Endothelial cell of umbilical vein (primary cell): ENCODE measurements around the gene PPFIBP2. TPM values are rescaled to one million over a fixed set of nuclear protein-coding genes. Genes with fewer than 3 reads are reported as not detected.

ENCODE experiments used
- BruUV-seq: library from RNA; stranded (reverse); fragments of 400-500 nt; replicated peaks from 2 replicates; lab custom pipeline; 2021; lab: Mats Ljungman, UMichigan
- CTCF ChIA-PET: fragments of 300-600, 350-600 bp; sonication (Branson Sonifier 250); formaldehyde crosslinking; loops from one replicate; lab custom pipeline; 2021; ENCODE audit warnings: antibody characterized with exemption, inconsistent platforms; lab: Charles Lee
- POLR2A ChIA-PET: fragments of 300-600, 350-600 bp; sonication (Branson Sonifier 250); formaldehyde crosslinking; loops from one replicate; lab custom pipeline; 2021; ENCODE audit warnings: antibody characterized with exemption, inconsistent platforms; lab: Charles Lee
- DNase-seq: peaks from one replicate; pipeline ENCODE4 v3.0.0-alpha.2; 2011; ENCODE audit warnings: low read depth, low spot score
- FAIRE-seq: peaks from 2 replicates; lab custom pipeline; 2011; peaks lifted over from hg19 to GRCh38; lab: Jason Lieb, UNC
- H2AFZ ChIP-seq: 2 replicates; pipeline ENCODE4 v1.6.0; 2012; ENCODE audit warnings: low read depth, low read length, control low read depth, inconsistent platforms
- H3K27ac ChIP-seq: 2 replicates; pipeline ENCODE4 v1.5.1; 2011; ENCODE audit warnings: low read depth, mild to moderate bottlenecking, control low read depth, low read length, moderate library complexity; ENCODE audit not compliant: insufficient read depth
- H3K27me3 ChIP-seq, 2 experiments: 2 replicates each; pipeline versions ENCODE4 v1.6.0 to v1.6.1; 2011; ENCODE audit warnings: low read length in 2 of 2, mixed read lengths in 1 of 2; ENCODE audit not compliant: control insufficient read depth in 2 of 2, insufficient read depth in 2 of 2
- H3K36me3 ChIP-seq, 2 experiments: 2 replicates in 1 of 2; 3 replicates in 1 of 2; pipeline ENCODE4 v1.5.1; 2011; ENCODE audit warnings: low read length in 2 of 2, mild to moderate bottlenecking in 1 of 2, moderate library complexity in 1 of 2; ENCODE audit not compliant: control insufficient read depth in 2 of 2, insufficient read depth in 2 of 2; ENCODE audit errors: extremely low read depth in 1 of 2
- H3K4me1 ChIP-seq: 3 replicates; pipeline ENCODE4 v1.5.1; 2011; ENCODE audit warnings: mild to moderate bottlenecking, low read length; ENCODE audit not compliant: control insufficient read depth, insufficient read depth; ENCODE audit errors: extremely low read depth
- H3K4me2 ChIP-seq: 2 replicates; pipeline ENCODE4 v1.6.1; 2011; ENCODE audit warnings: low read length, control low read depth, mixed read lengths; ENCODE audit not compliant: insufficient read depth
- H3K4me3 ChIP-seq, 3 experiments: fragments of 200-600 bp in 1 of 3; sonication (generic), shearing (Covaris generic) in 1 of 3; replicated peaks in 1 of 3; 2 replicates each; pipeline ENCODE4 v1.5.1; 2011 to 2016; ENCODE audit warnings: control low read depth in 3 of 3, low read length in 3 of 3, mild to moderate bottlenecking in 2 of 3, inconsistent platforms in 1 of 3, low read depth in 1 of 3, moderate library complexity in 1 of 3; ENCODE audit not compliant: insufficient read depth in 1 of 3
- H3K79me2 ChIP-seq: 2 replicates; pipeline ENCODE4 v1.6.0; 2012; ENCODE audit warnings: low read length, inconsistent platforms; ENCODE audit not compliant: control insufficient read depth, insufficient read depth
- H3K9ac ChIP-seq: replicated peaks from 2 replicates; pipeline ENCODE3; 2011; ENCODE audit warnings: low read length, control low read depth; ENCODE audit not compliant: insufficient read depth; ENCODE audit errors: extremely low read depth
- H3K9me1 ChIP-seq: replicated peaks from 3 replicates; pipeline ENCODE4 v1.6.0; 2011; ENCODE audit warnings: mild to moderate bottlenecking, low read length; ENCODE audit not compliant: control insufficient read depth, insufficient read depth; ENCODE audit errors: extremely low read depth
- H3K9me3 ChIP-seq: replicated peaks from 2 replicates; pipeline ENCODE4 v1.5.1; 2012; ENCODE audit warnings: low read length, inconsistent platforms; ENCODE audit not compliant: control insufficient read depth, insufficient read depth
- H4K20me1 ChIP-seq: replicated peaks from 2 replicates; pipeline ENCODE3; 2011; ENCODE audit warnings: mild to moderate bottlenecking, low read length; ENCODE audit not compliant: control insufficient read depth, insufficient read depth; ENCODE audit errors: extremely low read depth
- CTCF ChIP-seq, 2 donors: IDR thresholded peaks; 1 replicate in 1 of 2; 2 replicates in 1 of 2; pipeline ENCODE4 v1.5.1; 2011; ENCODE audit warnings: low read length in 2 of 2, mild to moderate bottlenecking in 2 of 2, moderate library complexity in 2 of 2, control low read depth in 1 of 2, inconsistent platforms in 1 of 2, low read depth in 1 of 2; ENCODE audit not compliant: insufficient read depth in 1 of 2; ENCODE audit errors: extremely low read depth in 1 of 2
- EZH2 ChIP-seq: IDR thresholded peaks from 2 replicates; pipeline ENCODE4 v1.6.1; 2012; ENCODE audit warnings: borderline replicate concordance, low read depth, mild to moderate bottlenecking, moderate library complexity, low read length, inconsistent platforms; ENCODE audit not compliant: severe bottlenecking
- FOS ChIP-seq: IDR thresholded peaks from 2 replicates; pipeline ENCODE4 v1.6.1; 2011; ENCODE audit warnings: mild to moderate bottlenecking, low read length, moderate library complexity, borderline replicate concordance; ENCODE audit not compliant: insufficient read depth
- GATA2 ChIP-seq: IDR thresholded peaks from 2 replicates; pipeline ENCODE4 v1.7.0; 2011; ENCODE audit warnings: low read depth, mild to moderate bottlenecking, moderate library complexity, mixed read lengths, low read length; ENCODE audit not compliant: insufficient read length, insufficient read depth
- JUN ChIP-seq: IDR thresholded peaks from 2 replicates; pipeline ENCODE4 v1.6.1; 2011; ENCODE audit warnings: borderline replicate concordance, low read depth; ENCODE audit not compliant: insufficient read length, insufficient read depth
- MAX ChIP-seq: IDR thresholded peaks from 2 replicates; pipeline ENCODE4 v1.6.1; 2011; ENCODE audit not compliant: insufficient read depth, insufficient read length
- MYC ChIP-seq: IDR thresholded peaks from one replicate; pipeline ENCODE4 v1.6.1; 2011; ENCODE audit warnings: mild to moderate bottlenecking, low read depth, low read length
- POLR2A ChIP-seq: IDR thresholded peaks from 2 replicates; pipeline ENCODE4 v1.6.1; 2012; ENCODE audit warnings: low read depth, mild to moderate bottlenecking, control low read depth, low read length
- POLR2AphosphoS5 ChIP-seq: IDR thresholded peaks from 2 replicates; pipeline ENCODE4 v1.6.1; 2012; ENCODE audit warnings: low read depth, mild to moderate bottlenecking, control low read depth, low read length, moderate library complexity; ENCODE audit not compliant: insufficient read depth
- dilution Hi-C: fragments of 300-500 bp; cut with MboI; formaldehyde crosslinking; loops from one replicate; pipeline ENCODE4 v1.15.0; 2019; ENCODE audit warnings: low sequenced_read_pairs; ENCODE audit not compliant: extremely low pct_ligation_motif_present
- intact Hi-C: fragments of 100-400 bp; cut with micrococcal nuclease; formaldehyde crosslinking; loops from one replicate; pipeline ENCODE4 v1.10.0; 2022
- polyA plus RNA-seq, 4 experiments: library from polyadenylated mRNA; depleted of rRNA in 3 of 4; stranded (reverse) in 3 of 4; unstranded in 1 of 4; fragments of >200 nt; gene quantifications; 2 replicates each; pipeline versions ENCODE4 v1.2.1 to v1.2.3, GENCODE V29; 2011 to 2012; ENCODE audit warnings: missing spikeins in 1 of 4
- total RNA-seq: library from RNA; stranded (reverse); gene quantifications from 2 replicates; pipeline ENCODE4 v1.2.3, GENCODE V29; 2021

PPFIBP2 gene
- total and polyA plus RNA-seq, 2 donors (not counting 3 experiments of a cell fraction or from before 2014, with no cell fraction given) = 1.3 to 4.0 TPM

GRCh38 chr11:7654195-7654705 lies 140.5 kb downstream of the PPFIBP2 start:
- Histone ChIP-seq H3K9me3 (no peaks in the 10 kb centered on the region), H3K4me3 (no peak overlapping the region), H3K9me1 (no peaks in the 10 kb centered on the region), H3K27ac (no peak overlapping the region), H3K4me2 (no peak overlapping the region), H3K4me1 (no peaks in the 10 kb centered on the region), H3K79me2 (no peaks in the 10 kb centered on the region), H3K9ac (no peak overlapping the region), H3K27me3 (no peaks in the 10 kb centered on the region), H4K20me1 (no peaks in the 10 kb centered on the region), H3K36me3 (peaks cover 0 to 1% of the 10 kb centered on the region in 2 experiments), H2AFZ (no peak overlapping the region)
- CTCF ChIA-PET = interaction anchor here (2.8 to 10.0 kb wide), 4 partner anchors 11 to 80 kb away, joined by 11 to 766 read pairs (median 36); no protein-coding TSS in a partner anchor
- no peak for TF ChIP-seq FOS
- no peak for TF ChIP-seq JUN
- TF ChIP-seq CTCF (IDR thresholded peaks at IDR 0.05; ENCODE audit: extremely low read depth in 1 of 2, insufficient read depth in 1 of 2, low read depth in 1 of 2, low read length in 2 of 2) = no peak
- no peak for TF ChIP-seq MAX
- no peak for TF ChIP-seq GATA2
- TF ChIP-seq POLR2AphosphoS5 = no peak
- no peak for TF ChIP-seq POLR2A
- TF ChIP-seq MYC = no peak
- no peak for TF ChIP-seq EZH2
- dilution Hi-C loops = no loop called here
- POLR2A ChIA-PET = no interaction called here
- BruUV-seq = no TSS peak
- FAIRE-seq (no peak), DNase-seq (no peak)
- intact Hi-C loops = no loop called here
